Measurements from ENCODE around the gene PRTG. TPM values are rescaled to one million over a fixed set of nuclear protein-coding genes. Genes with fewer than 3 reads are reported as not detected.
"Not testable (repeated sequence)": the region's sequence is repeated elsewhere in the genome, so short reads cannot be mapped to it uniquely, and the experiment has no call there.

Gene PRTG
- total RNA-seq, 6 experiments from 2014 or later, result 0.06 to 0.22 (median 0.12) TPM

DNA sequence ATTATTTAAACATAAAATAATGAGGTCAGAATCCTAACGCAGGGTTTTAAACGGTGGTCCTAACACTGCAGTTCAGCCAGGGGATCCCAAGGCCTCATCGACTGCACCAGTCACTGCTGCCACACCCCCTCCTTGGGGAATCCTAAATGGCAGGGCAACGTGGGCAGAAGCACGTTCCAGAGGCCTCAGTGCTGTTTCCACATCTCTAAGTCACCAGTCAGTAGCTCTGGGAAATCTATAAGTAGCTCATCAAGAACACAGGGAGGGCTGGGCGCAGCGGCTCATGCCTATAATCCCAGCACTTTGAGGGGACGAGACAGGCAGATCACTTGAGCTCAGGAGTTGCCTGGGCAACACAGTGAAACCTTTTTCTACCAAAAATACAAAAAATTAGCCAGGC lies 47.5 kb downstream of the PRTG start:
- Histone ChIP-seq H3K9me3 (no peaks in the 10 kb centered on the region), H3K4me1 (no peaks in the 10 kb centered on the region), H3K27me3 (no peaks in the 10 kb centered on the region), H3K27ac (no peak overlapping the region), H3K36me3 (no peaks in the 10 kb centered on the region), H3K4me3 (no peak overlapping the region)
- 36% methylated on average over 3 of the region's 8 CpGs for WGBS (ENCODE audit: insufficient coverage, low coverage, low lambda C conversion rate, missing lambda C conversion rate)
- TF ChIP-seq, protein P1, sequence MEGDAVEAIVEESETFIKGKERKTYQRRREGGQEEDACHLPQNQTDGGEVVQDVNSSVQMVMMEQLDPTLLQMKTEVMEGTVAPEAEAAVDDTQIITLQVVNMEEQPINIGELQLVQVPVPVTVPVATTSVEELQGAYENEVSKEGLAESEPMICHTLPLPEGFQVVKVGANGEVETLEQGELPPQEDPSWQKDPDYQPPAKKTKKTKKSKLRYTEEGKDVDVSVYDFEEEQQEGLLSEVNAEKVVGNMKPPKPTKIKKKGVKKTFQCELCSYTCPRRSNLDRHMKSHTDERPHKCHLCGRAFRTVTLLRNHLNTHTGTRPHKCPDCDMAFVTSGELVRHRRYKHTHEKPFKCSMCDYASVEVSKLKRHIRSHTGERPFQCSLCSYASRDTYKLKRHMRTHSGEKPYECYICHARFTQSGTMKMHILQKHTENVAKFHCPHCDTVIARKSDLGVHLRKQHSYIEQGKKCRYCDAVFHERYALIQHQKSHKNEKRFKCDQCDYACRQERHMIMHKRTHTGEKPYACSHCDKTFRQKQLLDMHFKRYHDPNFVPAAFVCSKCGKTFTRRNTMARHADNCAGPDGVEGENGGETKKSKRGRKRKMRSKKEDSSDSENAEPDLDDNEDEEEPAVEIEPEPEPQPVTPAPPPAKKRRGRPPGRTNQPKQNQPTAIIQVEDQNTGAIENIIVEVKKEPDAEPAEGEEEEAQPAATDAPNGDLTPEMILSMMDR (IDR thresholded peaks at IDR 0.05), result no peak
- no peak for TF ChIP-seq POLR2A (IDR thresholded peaks at IDR 0.05)
- ATAC-seq (no peak), DNase-seq (no peak)
- intact Hi-C loops (cut with DNase I), result no loop called here

DNA sequence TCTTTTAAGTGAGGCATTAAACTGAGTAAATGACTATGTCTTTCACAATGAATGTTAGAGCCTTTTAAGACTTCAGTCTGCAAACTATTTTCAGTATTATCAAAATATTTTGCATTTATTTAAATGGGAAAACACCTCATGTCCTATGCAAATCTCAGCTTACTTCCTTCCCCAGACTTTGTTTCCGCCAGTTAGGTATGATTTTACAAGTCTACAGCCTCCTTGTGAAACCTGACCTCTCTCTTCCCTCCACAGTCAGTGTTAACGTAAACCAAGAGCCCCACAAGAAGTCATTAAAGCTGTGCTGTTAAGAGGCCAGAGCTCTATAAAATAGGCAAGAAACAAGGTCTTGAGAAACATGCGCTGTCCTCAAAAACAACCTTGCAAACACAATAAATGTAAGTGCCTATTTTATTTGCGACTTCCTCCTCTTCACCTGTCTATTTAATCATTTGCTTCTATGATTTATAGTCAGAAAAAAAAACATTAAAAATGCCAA lies 48.3 kb downstream of the PRTG start:
- ATAC-seq (no peak), DNase-seq (no peak)
- Histone ChIP-seq H3K36me3 (no peaks in the 10 kb centered on the region), H3K9me3 (no peaks in the 10 kb centered on the region), H3K4me3 (no peak overlapping the region), H3K27me3 (no peaks in the 10 kb centered on the region), H3K4me1 (no peaks in the 10 kb centered on the region), H3K27ac (no peak overlapping the region)
- no peak for TF ChIP-seq POLR2A (IDR thresholded peaks at IDR 0.05)
- intact Hi-C loops (cut with DNase I), result no loop called here
- WGBS (ENCODE audit: insufficient coverage, low coverage, low lambda C conversion rate, missing lambda C conversion rate), result 65% methylated on average over 4 of the region's 4 CpGs

DNA sequence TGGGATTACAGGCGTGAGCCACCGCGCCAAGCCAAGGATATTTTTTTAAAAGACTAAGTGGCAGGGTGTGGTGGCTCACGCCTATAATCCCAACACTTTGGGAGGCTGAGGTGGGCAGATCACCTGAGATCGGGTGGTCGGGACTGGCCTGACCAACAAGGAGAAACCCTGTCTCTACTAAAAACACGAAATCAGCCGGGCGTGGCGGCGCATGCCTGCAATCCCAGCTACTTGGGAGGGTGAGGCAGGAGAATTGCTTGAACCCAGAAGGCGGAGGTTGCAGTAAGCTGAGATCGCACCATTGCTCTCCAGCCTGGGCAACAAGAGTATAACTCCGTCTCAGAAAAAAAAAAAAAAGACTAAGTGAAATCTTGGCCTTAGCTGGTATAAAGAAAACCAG lies 49.8 kb downstream of the PRTG start:
- ATAC-seq; intact Hi-C loops (cut with DNase I); H3K4me1 ChIP-seq; H3K36me3 ChIP-seq; H3K9me3 ChIP-seq; H3K27me3 ChIP-seq; DNase-seq; H3K4me3 ChIP-seq; H3K27ac ChIP-seq: not testable (repeated sequence)
- 84% methylated on average over 6 of the region's 14 CpGs for WGBS (ENCODE audit: insufficient coverage, low coverage, low lambda C conversion rate, missing lambda C conversion rate)

DNA sequence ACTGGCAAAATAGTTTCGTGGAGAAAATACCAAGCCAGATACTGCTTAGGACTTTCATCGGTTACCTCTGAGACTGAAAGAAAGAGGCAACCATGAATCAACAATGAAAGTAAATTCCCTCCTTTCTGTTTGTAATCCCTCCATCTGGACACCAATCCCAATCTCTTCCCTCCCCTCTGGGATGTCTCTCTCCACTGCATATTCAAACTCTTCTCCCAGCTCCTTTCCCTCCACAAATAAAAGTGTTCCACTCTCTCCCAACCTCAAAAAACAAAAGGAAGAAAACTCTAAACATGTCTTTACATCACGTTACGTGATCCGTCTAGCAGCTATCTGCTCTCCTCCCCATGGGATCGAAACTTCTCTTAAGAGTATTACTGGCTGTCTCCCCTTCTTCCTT lies 55.2 kb downstream of the PRTG start:
- Histone ChIP-seq H3K27me3 (no peaks in the 10 kb centered on the region), H3K4me3 (no peak overlapping the region), H3K9me3 (no peaks in the 10 kb centered on the region), H3K27ac (no peak overlapping the region), H3K36me3 (no peaks in the 10 kb centered on the region), H3K4me1 (no peaks in the 10 kb centered on the region)
- 71% methylated on average over 6 of the region's 6 CpGs for WGBS (ENCODE audit: insufficient coverage, low coverage, low lambda C conversion rate, missing lambda C conversion rate)
- no peak for TF ChIP-seq POLR2A (IDR thresholded peaks at IDR 0.05)
- TF ChIP-seq, protein P1 (IDR thresholded peaks at IDR 0.05), result no peak
- intact Hi-C loops (cut with DNase I), result no loop called here
- no peak for ATAC-seq
- DNase-seq, result no peak

DNA sequence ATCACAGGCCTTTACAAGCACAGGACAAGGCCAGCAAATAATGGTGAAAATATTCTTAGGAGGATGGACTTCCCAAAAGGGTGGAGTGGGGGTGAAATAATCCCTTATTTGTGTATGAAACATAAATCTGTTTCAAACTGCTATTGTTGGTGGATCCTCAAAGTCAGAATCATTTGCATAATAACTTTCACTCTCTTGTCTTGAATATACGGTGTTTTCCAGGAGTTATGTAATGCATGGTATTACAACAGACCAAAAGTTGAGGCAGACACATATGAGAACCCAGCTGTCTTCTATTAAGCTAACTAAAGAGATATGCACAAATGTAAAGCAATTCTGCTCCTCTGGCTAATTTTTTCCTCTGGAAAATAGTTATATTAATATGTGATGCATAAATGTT lies 57.7 kb downstream of the PRTG start:
- H3K27me3 ChIP-seq, result no peaks in the 10 kb centered on the region
- TF ChIP-seq, protein P1 (IDR thresholded peaks at IDR 0.05), result no peak
- TF ChIP-seq POLR2A (IDR thresholded peaks at IDR 0.05), result no peak
- intact Hi-C loops (cut with DNase I), result no loop called here
- no peaks in the 10 kb centered on the region for H3K9me3 ChIP-seq
- DNase-seq, result no peak
- H3K27ac ChIP-seq, result no peak overlapping the region
- H3K36me3 ChIP-seq, result no peaks in the 10 kb centered on the region
- H3K4me1 ChIP-seq, result no peaks in the 10 kb centered on the region
- WGBS (ENCODE audit: insufficient coverage, low coverage, low lambda C conversion rate, missing lambda C conversion rate), result 13% methylated on average over 1 of the region's 1 CpG
- ATAC-seq, result no peak
- no peak overlapping the region for H3K4me3 ChIP-seq

DNA sequence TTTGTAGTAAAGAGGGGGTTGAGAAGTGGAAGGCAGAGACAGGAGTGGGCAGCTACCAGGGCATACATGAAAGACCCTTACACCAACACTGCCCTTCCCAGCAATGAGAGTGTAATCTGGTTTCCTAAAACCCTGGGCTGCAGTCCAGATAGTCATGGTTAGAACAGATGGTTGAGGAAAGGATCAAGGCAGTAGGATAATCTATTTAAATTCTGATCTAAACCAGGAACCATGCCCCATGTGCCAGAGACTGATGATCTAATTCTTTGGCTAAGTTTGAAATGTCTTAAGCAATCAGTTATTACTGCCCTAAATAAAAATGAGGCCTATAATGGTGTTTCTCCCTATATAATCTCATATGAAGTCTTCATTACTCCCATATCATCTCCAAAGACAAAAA lies 59.6 kb downstream of the PRTG start:
- Histone ChIP-seq H3K4me3 (no peak overlapping the region), H3K27me3 (no peaks in the 10 kb centered on the region), H3K36me3 (no peaks in the 10 kb centered on the region), H3K9me3 (no peaks in the 10 kb centered on the region), H3K4me1 (no peaks in the 10 kb centered on the region), H3K27ac (no peak overlapping the region)
- ATAC-seq (no peak), DNase-seq (no peak)
- TF ChIP-seq POLR2A (IDR thresholded peaks at IDR 0.05), result no peak
- TF ChIP-seq, protein P1 (IDR thresholded peaks at IDR 0.05), result no peak
- intact Hi-C loops (cut with DNase I), result no loop called here
